Astrocyte of the spinal cord (primary cell): ENCODE measurements around the gene ADSL.

Experiments
- DNase-seq: peaks from one replicate; pipeline ENCODE4 v3.0.0; 2011; ENCODE audit warnings: low read depth, low spot score
- H3K4me3 ChIP-seq: 2 replicates; pipeline ENCODE4 v1.5.1; 2011; ENCODE audit warnings: low read depth, mild to moderate bottlenecking, low read length, moderate library complexity
- CTCF ChIP-seq: IDR thresholded peaks from 2 replicates; pipeline ENCODE4 v1.5.1; 2012; ENCODE audit warnings: low read depth, mild to moderate bottlenecking, low read length, inconsistent platforms
- in situ Hi-C: cut with HindIII; loops from 2 replicates; pipeline ENCODE4 v1.10.0; 2017; ENCODE audit warnings: low sequenced_read_pairs

ADSL gene

GRCh38 chr22:40417041-40417440 lies 70.7 kb downstream of the ADSL start:
- in situ Hi-C loops, result no loop called here
- TF ChIP-seq CTCF, result no peak
- no peak overlapping the region for H3K4me3 ChIP-seq
- no peak for DNase-seq

- no peak overlapping the region for H3K4me3 ChIP-seq
- TF ChIP-seq CTCF, result no peak
- in situ Hi-C loops, result no loop called here
- no peak for DNase-seq
Observed at GRCh38 chr22:40417881-40418280, 71.6 kb downstream of the ADSL start.

DNA sequence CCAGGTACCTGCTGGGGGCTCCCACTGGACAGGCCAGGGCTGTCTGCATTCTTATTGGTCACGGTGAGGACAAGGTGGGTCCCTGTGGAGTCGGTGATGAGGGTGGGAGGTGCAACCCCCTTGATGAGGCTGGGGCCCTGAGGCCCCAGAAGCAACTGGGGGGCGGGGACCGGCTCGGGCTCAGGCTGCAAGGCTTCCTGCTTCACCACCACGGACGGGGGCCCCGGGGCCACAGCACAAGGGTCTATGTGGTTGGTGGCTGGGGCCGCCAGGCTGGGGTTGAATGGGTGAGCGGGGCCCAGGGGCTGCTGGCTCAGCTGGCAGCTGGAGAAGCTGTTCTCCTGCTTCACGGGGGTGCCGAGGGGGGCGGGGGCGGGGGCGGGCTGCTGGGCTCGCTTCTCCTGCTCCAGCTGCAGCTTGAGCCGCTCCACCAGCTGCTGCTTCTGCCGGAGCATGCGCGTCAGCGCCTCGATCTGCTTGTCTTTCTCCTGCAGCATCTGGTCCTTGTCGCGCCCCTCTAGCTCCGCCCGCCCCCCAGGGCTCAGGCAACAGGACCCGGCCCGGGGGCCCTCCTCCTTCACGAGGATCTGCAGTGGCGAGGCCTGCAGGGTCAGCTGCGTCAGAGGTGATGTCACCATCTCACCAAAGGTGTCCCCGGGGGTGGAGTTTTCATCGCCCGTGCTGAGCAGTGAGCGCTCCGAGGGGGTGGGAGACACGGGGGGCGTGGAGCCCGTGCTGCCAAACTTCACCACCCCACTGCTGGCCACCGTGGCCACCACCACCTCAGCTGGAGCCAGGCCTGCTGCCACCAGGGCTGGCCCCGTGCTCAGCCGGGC lies 72.3 kb downstream of the ADSL start:
- no peak for TF ChIP-seq CTCF
- DNase-seq, result no peak
- no peak overlapping the region for H3K4me3 ChIP-seq
- in situ Hi-C loops, result no loop called here

DNA sequence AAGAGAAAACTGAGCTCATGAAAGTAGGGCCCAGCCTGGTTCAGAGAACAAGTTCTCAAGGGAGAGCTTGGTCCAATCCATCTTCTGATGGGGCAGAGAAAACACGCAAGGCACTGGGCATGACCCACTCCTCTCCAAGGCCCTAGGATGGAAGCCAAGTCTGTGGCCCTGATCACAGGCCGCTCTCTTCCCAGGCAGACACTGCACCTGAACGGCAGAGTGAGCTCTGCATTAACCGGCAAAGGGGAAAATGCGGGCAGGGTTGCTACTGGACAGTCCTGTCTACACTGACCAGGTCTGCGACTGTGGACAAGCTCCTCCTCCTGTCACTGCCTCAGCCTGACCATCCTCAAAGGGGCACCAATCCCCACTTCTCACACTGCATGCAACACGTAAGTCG lies 73.4 kb downstream of the ADSL start:
- no peak overlapping the region for H3K4me3 ChIP-seq
- in situ Hi-C loops, result no loop called here
- no peak for TF ChIP-seq CTCF
- DNase-seq, result no peak

DNA sequence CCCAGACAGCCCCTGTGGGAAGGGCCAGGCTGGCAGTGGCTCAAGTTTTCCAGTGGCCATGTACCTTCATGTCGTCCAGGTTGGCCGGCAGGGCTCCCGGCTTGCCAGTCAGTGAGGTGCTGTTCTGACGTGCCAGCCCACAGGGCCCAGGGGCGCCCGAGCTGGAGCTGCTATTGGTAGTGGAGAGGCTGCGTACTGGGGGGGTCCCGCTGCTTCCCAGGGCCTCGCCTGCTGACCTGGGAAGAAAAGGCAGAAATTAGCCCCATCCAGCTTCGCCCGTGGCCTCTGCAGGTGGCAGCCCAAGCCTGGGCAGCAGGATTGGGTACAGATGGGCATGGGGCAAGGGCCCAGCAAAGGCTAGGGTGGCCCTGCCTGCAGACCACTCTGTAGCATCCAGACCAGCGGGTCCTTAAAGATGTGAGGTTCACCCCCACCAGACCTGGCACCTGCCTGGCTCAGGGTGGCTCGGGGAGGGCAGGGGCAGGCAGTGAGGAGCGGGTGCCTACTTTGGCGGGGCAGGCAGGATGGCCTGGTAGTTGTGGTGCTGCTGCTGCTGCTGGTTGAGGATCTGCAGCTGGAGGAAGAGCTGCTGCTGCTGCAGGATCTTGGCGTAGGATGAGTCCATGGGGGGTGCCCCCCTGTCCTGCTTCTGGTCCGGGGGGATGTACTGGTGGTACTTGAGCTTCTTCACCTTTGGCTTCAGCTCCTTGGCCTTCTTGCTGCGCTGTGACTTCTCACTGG lies 74.2 kb downstream of the ADSL start:
- in situ Hi-C loops, result no loop called here
- TF ChIP-seq CTCF, result no peak
- DNase-seq, result no peak
- no peak overlapping the region for H3K4me3 ChIP-seq

DNA sequence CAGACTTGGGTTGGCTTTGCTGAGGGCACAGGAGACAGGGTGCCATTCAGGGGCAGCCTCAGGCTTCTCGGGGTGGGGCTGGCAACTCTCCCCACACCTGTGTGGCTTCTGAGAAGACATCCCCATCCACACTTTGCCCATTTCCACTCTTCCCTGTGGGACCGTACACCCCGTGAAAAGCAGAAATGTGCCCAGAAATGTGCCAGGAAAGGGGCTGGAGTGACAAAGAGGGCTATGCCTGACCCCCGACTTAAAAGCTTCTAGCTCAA lies 74.7 kb downstream of the ADSL start:
- TF ChIP-seq CTCF, result no peak
- DNase-seq, result no peak
- H3K4me3 ChIP-seq, result no peak overlapping the region
- in situ Hi-C loops, result no loop called here
